K562 (cell line): Measurements from ENCODE around the gene TRAF3IP1. TPM values are rescaled to one million over a fixed set of nuclear protein-coding genes. Genes with fewer than 3 reads are reported as not detected.
"Not testable (repeated sequence)": the region's sequence is repeated elsewhere in the genome, so short reads cannot be mapped to it uniquely, and the experiment has no call there.

Source experiments
- ATAC-seq: fragments of 200-7000 bp; cut with Tn5 transposase; 3 replicates; pipeline ENCODE4 v1.9.1; 2020; ENCODE audit warnings: moderate library complexity
- BruUV-seq: library from RNA; stranded (reverse); fragments of 400-500 nt; replicated peaks from 2 replicates; lab custom pipeline; 2021; lab: Mats Ljungman, UMichigan
- CTCF ChIA-PET: fragments of 300-600 bp; formaldehyde crosslinking; extraction: SDS; loops from one replicate; lab custom pipeline; 2021; ENCODE audit warnings: low intra/inter-chr PET ratio; lab: Yijun Ruan, JAX
- POLR2A ChIA-PET: fragments of 300-600, 350-650 bp; sonication (Branson Sonifier 250); formaldehyde crosslinking; extraction: SDS; loops from one replicate; lab custom pipeline; 2021; ENCODE audit warnings: antibody characterized with exemption, inconsistent platforms; lab: Yijun Ruan, JAX
- DNase-seq, 4 experiments: peaks; one replicate each; pipeline versions ENCODE4 v3.0.0 to v3.0.0-alpha.2; 2011 to 2018; ENCODE audit warnings: low spot score in 3 of 4, mixed read lengths in 3 of 4; ENCODE audit errors: extremely low read depth in 1 of 4
- FAIRE-seq: peaks from 2 replicates; lab custom pipeline; 2011; peaks lifted over from hg19 to GRCh38; lab: Jason Lieb, UNC
- H2AFZ ChIP-seq: 2 replicates; pipeline ENCODE4 v1.6.0; 2011; ENCODE audit warnings: low read depth, low read length, control low read depth, inconsistent platforms
- H3K27ac ChIP-seq: fragments of 200-600 bp; 3 replicates; pipeline ENCODE4 v1.8.0; 2011; ENCODE audit warnings: low read depth, mild to moderate bottlenecking, control low read depth, inconsistent platforms, low read length, moderate library complexity, mixed read lengths; ENCODE audit errors: extremely low read depth
- H3K27me3 ChIP-seq, 2 experiments: fragments of 300-600 bp in 1 of 2; 2 replicates in 1 of 2; 3 replicates in 1 of 2; pipeline versions ENCODE4 v1.6.0 to v1.8.0; 2011; ENCODE audit warnings: inconsistent platforms in 2 of 2, low read length in 2 of 2, mild to moderate bottlenecking in 1 of 2, mixed read lengths in 1 of 2, moderate library complexity in 1 of 2; ENCODE audit not compliant: control insufficient read depth in 2 of 2, insufficient read depth in 2 of 2
- H3K36me3 ChIP-seq: fragments of 300-600 bp; 3 replicates; pipeline ENCODE4 v1.8.0; 2011; ENCODE audit warnings: mild to moderate bottlenecking, low read length, inconsistent platforms; ENCODE audit not compliant: control insufficient read depth, insufficient read depth
- H3K4me1 ChIP-seq, 2 experiments: fragments of 200-600 bp in 1 of 2; replicated peaks in 1 of 2; 2 replicates in 1 of 2; 3 replicates in 1 of 2; pipeline versions ENCODE4 v1.5.1 to v1.8.0; 2011; ENCODE audit warnings: inconsistent platforms in 2 of 2, low read length in 2 of 2, mild to moderate bottlenecking in 1 of 2, mixed read lengths in 1 of 2, moderate library complexity in 1 of 2; ENCODE audit not compliant: control insufficient read depth in 2 of 2, insufficient read depth in 2 of 2
- H3K4me2 ChIP-seq: 2 replicates; pipeline ENCODE4 v1.6.1; 2011; ENCODE audit warnings: low read length, control low read depth, inconsistent platforms, mixed read lengths; ENCODE audit not compliant: insufficient read depth
- H3K4me3 ChIP-seq: fragments of 200-600 bp; sonication (generic), shearing (Covaris generic); 2 replicates; pipeline ENCODE4 v1.5.1; 2016; ENCODE audit warnings: control low read depth, inconsistent platforms
- H3K79me2 ChIP-seq: fragments of 200-600 bp; 3 replicates; pipeline ENCODE4 v1.8.0; 2011; ENCODE audit warnings: low read length, inconsistent platforms; ENCODE audit not compliant: control insufficient read depth, insufficient read depth
- H3K9ac ChIP-seq, 2 experiments: 2 replicates each; pipeline versions ENCODE4 v1.6.0 to v1.6.1; 2011; ENCODE audit warnings: low read depth in 2 of 2, low read length in 2 of 2, control low read depth in 1 of 2, inconsistent platforms in 1 of 2, mild to moderate bottlenecking in 1 of 2, mixed read lengths in 1 of 2; ENCODE audit not compliant: insufficient read depth in 1 of 2
- H3K9me1 ChIP-seq: one replicate; pipeline ENCODE4 v1.6.0; 2011; ENCODE audit warnings: inconsistent platforms, mild to moderate bottlenecking, low read length, moderate library complexity; ENCODE audit not compliant: control insufficient read depth, insufficient read depth
- H3K9me3 ChIP-seq: replicated peaks from 2 replicates; pipeline ENCODE4 v1.5.1; 2011; ENCODE audit warnings: low read depth, low read length, inconsistent platforms; ENCODE audit not compliant: control insufficient read depth, insufficient read depth
- H4K20me1 ChIP-seq: replicated peaks from 2 replicates; pipeline ENCODE4 v1.6.1; 2011; ENCODE audit warnings: low read length, inconsistent platforms, mixed read lengths; ENCODE audit not compliant: control insufficient read depth, insufficient read depth
- COPS2 ChIP-seq: fragments of 450-650 bp; conservative IDR thresholded peaks from 2 replicates; pipeline ENCODE4 v1.6.1; 2016; ENCODE audit warnings: mild to moderate bottlenecking, moderate library complexity
- DACH1 ChIP-seq: fragments of 450-650 bp; IDR thresholded peaks from 2 replicates; pipeline ENCODE4 v1.6.1; 2018; ENCODE audit not compliant: partially characterized antibody
- GTF2A2 ChIP-seq: IDR thresholded peaks from 2 replicates; pipeline ENCODE4 v1.6.1; 2016; ENCODE audit warnings: mild to moderate bottlenecking, missing genetic modification characterization, missing compliant biosample characterization
- KAT8 ChIP-seq: fragments of 450-650 bp; IDR thresholded peaks from 2 replicates; pipeline ENCODE4 v1.6.1; 2016; ENCODE audit warnings: low read depth, mild to moderate bottlenecking
- PTRF ChIP-seq: fragments of 450-650 bp; IDR thresholded peaks from 2 replicates; pipeline ENCODE4 v1.6.1; 2016; ENCODE audit warnings: mild to moderate bottlenecking, missing genetic modification characterization, missing compliant biosample characterization
- SREBF2 ChIP-seq: sonication (generic); formaldehyde crosslinking; IDR thresholded peaks from 2 replicates; pipeline ENCODE4 v1.4.0; 2020; ENCODE audit warnings: mild to moderate bottlenecking, missing genetic modification reagents
- XRCC5 ChIP-seq: fragments of 200-400 bp; formaldehyde crosslinking; IDR thresholded peaks from 2 replicates; pipeline ENCODE4 v1.6.1; 2017; ENCODE audit warnings: low read depth, mild to moderate bottlenecking, low read length
- ZNF695 ChIP-seq: fragments of 450-650 bp; formaldehyde crosslinking; IDR thresholded peaks from 2 replicates; pipeline ENCODE4 v1.4.0; 2020; ENCODE audit warnings: mild to moderate bottlenecking, moderate library complexity
- WGBS: fragments of 100-300 bp; shearing (Covaris generic); methylation state at CpG from one replicate; pipeline ENCODE4 v1.1.6; 2016; ENCODE audit warnings: low coverage, mixed read lengths; ENCODE audit not compliant: insufficient coverage; ENCODE audit errors: missing lambda C conversion rate; 5-methylcytosine and 5-hydroxymethylcytosine counted together
- in situ Hi-C: fragments of 300-500 bp; cut with MboI; formaldehyde crosslinking; loops from 4 replicates; pipeline ENCODE4 v1.15.0; 2018; ENCODE audit warnings: inconsistent platforms, mixed read lengths
- intact Hi-C: fragments of 100-400 bp; cut with micrococcal nuclease; formaldehyde crosslinking; loops from 2 replicates; pipeline ENCODE4 v1.14.2; 2022
- polyA plus RNA-seq, 8 experiments: library from polyadenylated mRNA; depleted of rRNA in 4 of 8; stranded (reverse) in 5 of 8; unstranded in 3 of 8; fragments of >200 nt; fragmentation: Nextera tagmentation in 2 of 8; fragmentation: Illumina TruSeq in 1 of 8; extraction: Ambion mirVana in 2 of 8; extraction: Trizol in 1 of 8; gene quantifications; 2 replicates each; pipeline versions ENCODE4 v1.2.1 to v1.2.3, GENCODE V29; 2011 to 2014; ENCODE audit warnings: inconsistent platforms in 1 of 8, missing spikeins in 1 of 8
- total RNA-seq, 7 experiments: library from RNA; depleted of rRNA in 6 of 7; stranded (reverse); fragments of >200 nt in 6 of 7; fragmentation: Illumina TruSeq in 2 of 7; extraction: Trizol in 2 of 7; gene quantifications; 2 replicates each; pipeline versions ENCODE4 v1.2.1 to v1.2.3, GENCODE V29; 2011 to 2021; ENCODE audit warnings: low replicate concordance in 1 of 7
- TF ChIP-seq, protein P1 (sequence below): fragments of 450-650 bp; IDR thresholded peaks from 2 replicates; pipeline ENCODE4 v1.6.1; 2016
- TF ChIP-seq, protein P2 (sequence below): fragments of 250-450 bp; sonication (Bioruptor Pico); IDR thresholded peaks from 2 replicates; pipeline ENCODE4 v1.5.0; 2020; ENCODE audit warnings: mild to moderate bottlenecking, borderline replicate concordance

Gene TRAF3IP1
- total and polyA plus RNA-seq, 9 of the 15 experiments (the other 6 are each of a cell fraction or from before 2014, with no cell fraction given): 1.3 to 7.4 (median 3.4) TPM

DNA sequence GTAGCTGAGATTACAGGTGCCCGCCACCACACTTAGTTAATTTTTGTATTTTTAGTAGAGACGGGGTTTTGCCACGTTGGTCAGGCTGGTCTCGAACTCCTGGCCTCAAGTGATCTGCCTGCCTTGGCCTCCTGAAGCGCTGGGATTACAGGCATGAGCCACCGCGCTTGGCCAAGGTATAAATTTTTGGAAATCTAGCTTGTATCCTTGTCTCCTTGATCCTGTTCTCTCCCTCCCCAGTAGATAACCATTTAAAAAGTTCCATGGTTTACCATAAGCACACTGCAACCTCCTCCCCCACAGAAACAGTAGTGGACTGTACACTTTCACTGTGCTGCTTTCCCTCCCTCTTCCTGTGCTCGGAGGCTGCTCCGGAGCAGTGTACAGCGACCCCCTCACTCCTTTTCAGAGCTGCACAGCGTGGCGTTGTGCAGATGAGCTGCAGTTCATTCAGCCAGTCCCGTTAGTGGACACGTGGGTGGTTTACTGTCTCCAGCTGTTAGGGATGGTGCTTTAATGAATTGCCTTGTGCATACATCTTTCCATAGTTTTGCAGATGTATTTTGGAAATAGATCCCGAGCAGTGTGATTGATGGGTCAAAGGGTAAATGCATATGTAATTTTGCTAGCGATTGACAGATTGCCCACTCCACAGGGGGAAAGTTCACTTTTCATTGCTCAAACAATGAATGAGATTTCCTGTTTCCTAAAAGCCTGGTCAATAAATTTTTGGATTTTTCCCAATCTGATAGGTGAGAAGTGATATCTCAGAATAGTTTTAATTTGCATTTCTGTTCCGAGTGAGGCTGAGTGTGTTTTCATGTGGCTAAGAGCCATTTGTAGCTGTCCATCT, 121.2 kb downstream of the TRAF3IP1 start:
- BruUV-seq: no TSS peak
- CTCF ChIA-PET: no interaction called here
- peaks cover 2% of the 10 kb centered on the region for H3K9me1 ChIP-seq
- in situ Hi-C loops: no loop called here
- H3K27me3 ChIP-seq: no peaks in the 10 kb centered on the region
- H2AFZ ChIP-seq: no peak overlapping the region
- H3K4me3 ChIP-seq: no peak overlapping the region
- no peak overlapping the region for H3K27ac ChIP-seq
- TF ChIP-seq DACH1 (no peak), GTF2A2 (no peak), XRCC5 (no peak), PTRF (tag) (no peak), COPS2 (no peak), ZNF695 (CRISPR knock-in tag) (no peak), SREBF2 (CRISPR knock-in tag) (no peak), KAT8 (no peak)
- TF ChIP-seq, protein P1, sequence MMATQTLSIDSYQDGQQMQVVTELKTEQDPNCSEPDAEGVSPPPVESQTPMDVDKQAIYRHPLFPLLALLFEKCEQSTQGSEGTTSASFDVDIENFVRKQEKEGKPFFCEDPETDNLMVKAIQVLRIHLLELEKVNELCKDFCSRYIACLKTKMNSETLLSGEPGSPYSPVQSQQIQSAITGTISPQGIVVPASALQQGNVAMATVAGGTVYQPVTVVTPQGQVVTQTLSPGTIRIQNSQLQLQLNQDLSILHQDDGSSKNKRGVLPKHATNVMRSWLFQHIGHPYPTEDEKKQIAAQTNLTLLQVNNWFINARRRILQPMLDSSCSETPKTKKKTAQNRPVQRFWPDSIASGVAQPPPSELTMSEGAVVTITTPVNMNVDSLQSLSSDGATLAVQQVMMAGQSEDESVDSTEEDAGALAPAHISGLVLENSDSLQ: no peak
- TF ChIP-seq, protein P2, sequence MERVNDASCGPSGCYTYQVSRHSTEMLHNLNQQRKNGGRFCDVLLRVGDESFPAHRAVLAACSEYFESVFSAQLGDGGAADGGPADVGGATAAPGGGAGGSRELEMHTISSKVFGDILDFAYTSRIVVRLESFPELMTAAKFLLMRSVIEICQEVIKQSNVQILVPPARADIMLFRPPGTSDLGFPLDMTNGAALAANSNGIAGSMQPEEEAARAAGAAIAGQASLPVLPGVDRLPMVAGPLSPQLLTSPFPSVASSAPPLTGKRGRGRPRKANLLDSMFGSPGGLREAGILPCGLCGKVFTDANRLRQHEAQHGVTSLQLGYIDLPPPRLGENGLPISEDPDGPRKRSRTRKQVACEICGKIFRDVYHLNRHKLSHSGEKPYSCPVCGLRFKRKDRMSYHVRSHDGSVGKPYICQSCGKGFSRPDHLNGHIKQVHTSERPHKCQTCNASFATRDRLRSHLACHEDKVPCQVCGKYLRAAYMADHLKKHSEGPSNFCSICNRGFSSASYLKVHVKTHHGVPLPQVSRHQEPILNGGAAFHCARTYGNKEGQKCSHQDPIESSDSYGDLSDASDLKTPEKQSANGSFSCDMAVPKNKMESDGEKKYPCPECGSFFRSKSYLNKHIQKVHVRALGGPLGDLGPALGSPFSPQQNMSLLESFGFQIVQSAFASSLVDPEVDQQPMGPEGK: no peak
- peaks cover 83% of the 10 kb centered on the region; the same call in 2 of the 3 replicates for H3K36me3 ChIP-seq
- peaks cover 15% of the 10 kb centered on the region; the same call in 1 of the 2 replicates for H4K20me1 ChIP-seq
- POLR2A ChIA-PET: no interaction called here
- peaks cover 68% of the 10 kb centered on the region for H3K79me2 ChIP-seq
- no peak for DNase-seq
- peak; percentile 76 for ATAC-seq
- 70% methylated on average over 16 of the region's 17 CpGs for WGBS
- H3K4me1 ChIP-seq: peaks cover 3% of the 10 kb centered on the region in 2 experiments; a peak in 4 of 5 replicates
- no peaks in the 10 kb centered on the region for H3K9me3 ChIP-seq
- H3K9ac ChIP-seq: 0 out of 4 replicates have a peak overlapping the region, but pooled peaks of 1 of the 2 experiments have one; percentile 52
- no peak for FAIRE-seq
- intact Hi-C loops: no loop called here
- H3K4me2 ChIP-seq: no peak overlapping the region

DNA sequence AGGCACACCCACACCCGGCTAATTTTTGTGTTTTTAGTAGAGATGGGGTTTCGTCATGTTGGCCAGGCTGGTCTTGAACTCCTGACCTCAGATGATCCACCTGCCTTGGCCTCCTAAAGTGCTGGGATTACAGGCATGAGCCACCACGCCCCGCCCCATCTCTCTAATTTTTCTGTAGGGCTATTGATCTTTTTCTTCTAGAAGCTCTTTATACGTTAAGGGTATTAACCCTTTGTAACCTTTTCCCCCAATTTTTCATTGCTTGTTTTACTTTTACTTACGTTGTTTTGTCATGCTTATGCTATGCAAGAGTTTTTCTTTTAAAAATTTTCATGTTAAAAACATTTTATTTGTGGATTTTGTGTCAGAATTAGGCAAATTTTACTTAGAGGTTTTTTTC, 121.9 kb downstream of the TRAF3IP1 start:
- H3K79me2 ChIP-seq: peaks cover 63% of the 10 kb centered on the region
- CTCF ChIA-PET: not testable (repeated sequence)

More for the DNA sequence above, 121.9 kb downstream of the TRAF3IP1 start:
- H3K4me1 ChIP-seq, H3K27ac ChIP-seq, DNase-seq, H3K9me1 ChIP-seq, intact Hi-C loops, H2AFZ ChIP-seq, H3K27me3 ChIP-seq, H3K9me3 ChIP-seq, in situ Hi-C loops, H3K4me2 ChIP-seq, POLR2A ChIA-PET, FAIRE-seq, BruUV-seq, ATAC-seq, H3K9ac ChIP-seq, H3K4me3 ChIP-seq: not testable (repeated sequence)
- WGBS: 76% methylated on average over 5 of the region's 6 CpGs
- peaks cover 15% of the 10 kb centered on the region; the same call in 1 of the 2 replicates for H4K20me1 ChIP-seq
- H3K36me3 ChIP-seq: peaks cover 84% of the 10 kb centered on the region; the same call in 2 of the 3 replicates
